NT2/D1 (cell line): ENCODE results near the gene CIC.

Experiments
- DNase-seq: peaks from one replicate; pipeline ENCODE4 v3.0.0-alpha.2; 2011; ENCODE audit warnings: low read depth, low spot score
- H3K27me3 ChIP-seq: 2 replicates; pipeline ENCODE4 v1.6.0; 2011; ENCODE audit warnings: mild to moderate bottlenecking; ENCODE audit not compliant: insufficient read length, insufficient read depth
- H3K36me3 ChIP-seq: 2 replicates; pipeline ENCODE4 v1.6.1; 2011; ENCODE audit warnings: mild to moderate bottlenecking, low read length, mixed read lengths; ENCODE audit not compliant: insufficient read depth, insufficient read length
- H3K4me1 ChIP-seq: 2 replicates; pipeline ENCODE4 v1.5.1; 2011; ENCODE audit not compliant: insufficient read depth, insufficient read length
- H3K4me3 ChIP-seq: 2 replicates; pipeline ENCODE4 v1.5.1; 2011; ENCODE audit warnings: low read depth; ENCODE audit not compliant: insufficient read length
- H3K9ac ChIP-seq: 2 replicates; pipeline ENCODE4 v1.6.0; 2011; ENCODE audit warnings: low read depth; ENCODE audit not compliant: insufficient read length
- H3K9me3 ChIP-seq: 2 replicates; pipeline ENCODE4 v1.5.1; 2011; ENCODE audit warnings: mild to moderate bottlenecking, low read length; ENCODE audit not compliant: insufficient read depth
- SUZ12 ChIP-seq: IDR thresholded peaks from 2 replicates; pipeline ENCODE4 v1.6.1; 2011; ENCODE audit not compliant: insufficient read length, insufficient read depth; ENCODE audit errors: extremely low read depth
- YY1 ChIP-seq: IDR thresholded peaks from 2 replicates; pipeline ENCODE4 v1.6.1; 2011; ENCODE audit not compliant: insufficient read length, insufficient read depth
- ZNF274 ChIP-seq: IDR thresholded peaks from 2 replicates; pipeline ENCODE4 v1.6.1; 2011; ENCODE audit warnings: mild to moderate bottlenecking, low read depth, low read length

Gene CIC

DNA sequence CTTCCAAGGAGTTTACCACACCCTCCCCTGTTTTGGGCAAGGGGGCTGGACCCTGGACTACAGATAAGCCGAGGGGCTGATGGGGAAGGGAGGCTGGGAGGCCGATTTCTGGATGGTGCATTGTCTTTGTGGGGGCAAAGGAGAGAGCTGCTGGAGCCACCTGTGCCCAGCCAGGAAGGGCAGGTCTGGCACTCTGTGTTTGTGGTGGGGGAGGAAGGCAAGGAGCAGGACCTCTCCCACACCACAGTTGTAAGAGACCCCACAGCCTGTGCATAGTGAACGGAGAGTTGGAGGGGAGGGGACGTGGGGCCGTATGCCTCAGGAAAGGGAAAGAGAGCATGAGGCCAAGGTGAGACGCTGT lies 16.9 kb downstream of the CIC start:
- no peak overlapping the region for H3K4me3 ChIP-seq
- TF ChIP-seq YY1 (no peak), SUZ12 (no peak), ZNF274 (no peak)
- H3K9ac ChIP-seq = peak overlapping the region; percentile 32

DNA sequence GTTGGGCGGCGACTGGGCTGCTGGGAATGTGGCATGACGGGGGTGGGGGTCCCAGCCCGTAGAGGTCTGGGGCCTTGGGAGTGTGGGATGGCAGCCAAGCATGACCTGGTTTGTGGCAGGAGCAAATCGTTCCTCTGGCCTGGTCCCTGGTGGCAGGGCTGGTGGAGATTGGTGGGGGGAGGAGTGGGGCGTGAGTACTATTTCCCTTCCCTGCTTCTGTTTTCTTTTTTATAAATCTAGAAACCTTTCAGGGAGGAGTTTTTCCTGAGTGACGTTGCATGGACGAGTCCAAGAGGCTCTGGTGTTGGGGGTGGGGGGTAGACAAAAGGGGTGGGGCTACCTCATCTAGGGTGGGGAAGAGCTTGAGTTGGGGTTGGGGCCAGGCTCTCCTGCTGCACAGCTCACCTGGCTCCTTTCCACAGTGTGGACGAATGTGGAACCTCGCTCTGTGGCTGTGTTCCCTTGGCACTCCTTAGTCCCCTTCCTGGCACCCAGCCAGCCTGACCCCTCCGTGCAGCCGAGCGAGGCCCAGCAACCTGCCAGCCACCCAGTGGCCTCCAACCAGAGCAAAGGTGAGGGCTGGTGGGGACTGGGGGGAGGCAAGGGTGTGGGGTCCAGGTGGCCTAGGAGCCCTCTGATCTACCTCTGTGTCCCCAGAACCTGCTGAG lies 17.4 kb downstream of the CIC start:
- no peak for TF ChIP-seq ZNF274
- no peak for TF ChIP-seq SUZ12
- TF ChIP-seq YY1 = no peak
- H3K27me3 ChIP-seq = no peaks in the 10 kb centered on the region
- DNase-seq = no peak
- H3K9me3 ChIP-seq = no peaks in the 10 kb centered on the region
- peaks cover 58% of the 10 kb centered on the region for H3K36me3 ChIP-seq
- H3K4me3 ChIP-seq = no peak overlapping the region
- H3K9ac ChIP-seq = peak overlapping the region; percentile 32
- peaks cover 33% of the 10 kb centered on the region for H3K4me1 ChIP-seq

More for the DNA sequence above, 16.9 kb downstream of the CIC start:
- H3K36me3 ChIP-seq = peaks cover 53% of the 10 kb centered on the region
- no peaks in the 10 kb centered on the region for H3K27me3 ChIP-seq
- peaks cover 31% of the 10 kb centered on the region for H3K4me1 ChIP-seq
- no peaks in the 10 kb centered on the region for H3K9me3 ChIP-seq
- no peak for DNase-seq

DNA sequence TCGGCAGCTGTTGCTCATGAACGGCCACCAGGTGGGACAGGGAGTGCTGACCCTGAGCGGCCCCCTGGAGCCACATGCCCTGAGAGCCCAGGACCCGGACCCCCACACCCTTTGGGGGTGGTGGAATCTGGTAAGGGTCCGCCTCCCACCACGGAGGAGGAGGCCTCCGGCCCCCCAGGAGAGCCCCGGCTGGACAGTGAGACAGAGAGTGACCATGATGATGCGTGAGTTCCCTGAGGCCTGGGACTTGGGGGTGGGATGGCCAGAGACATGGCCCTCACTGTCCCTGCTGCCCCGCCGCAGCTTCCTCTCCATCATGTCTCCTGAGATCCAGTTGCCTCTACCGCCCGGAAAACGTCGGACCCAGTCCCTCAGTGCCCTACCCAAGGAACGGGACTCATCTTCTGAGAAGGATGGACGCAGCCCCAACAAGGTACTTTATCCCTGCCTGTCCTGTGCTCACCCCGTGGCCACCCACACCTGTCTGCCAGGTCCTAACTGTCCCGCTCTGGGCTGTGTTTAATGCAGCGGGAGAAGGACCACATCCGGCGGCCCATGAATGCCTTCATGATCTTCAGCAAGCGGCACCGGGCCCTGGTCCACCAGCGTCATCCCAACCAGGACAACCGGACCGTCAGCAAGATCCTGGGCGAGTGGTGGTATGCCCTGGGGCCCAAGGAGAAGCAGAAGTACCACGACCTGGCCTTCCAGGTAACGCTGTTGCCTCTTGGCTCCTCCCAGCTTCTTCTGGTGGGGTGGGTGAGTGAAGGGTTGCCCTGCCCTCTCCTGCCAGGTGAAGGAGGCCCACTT lies 18.2 kb downstream of the CIC start:
- Histone ChIP-seq H3K36me3 (peaks cover 65% of the 10 kb centered on the region), H3K4me1 (peaks cover 32% of the 10 kb centered on the region), H3K4me3 (no peak overlapping the region), H3K9me3 (no peaks in the 10 kb centered on the region), H3K9ac (peak overlapping the region; percentile 21), H3K27me3 (no peaks in the 10 kb centered on the region)
- TF ChIP-seq ZNF274 = no peak
- TF ChIP-seq SUZ12 = no peak
- TF ChIP-seq YY1 = no peak
- DNase-seq = no peak

DNA sequence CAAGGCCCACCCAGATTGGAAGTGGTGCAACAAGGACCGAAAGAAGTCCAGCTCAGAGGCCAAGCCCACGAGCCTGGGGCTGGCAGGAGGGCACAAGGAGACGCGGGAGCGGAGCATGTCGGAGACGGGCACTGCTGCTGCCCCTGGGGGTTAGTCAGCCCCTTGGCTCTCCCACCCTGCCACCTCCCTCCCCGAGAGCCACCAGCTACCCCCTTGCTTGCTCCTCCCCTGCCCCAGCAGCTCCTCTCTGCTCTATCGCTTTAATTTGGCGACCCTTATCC lies 18.7 kb downstream of the CIC start:
- H3K4me3 ChIP-seq = no peak overlapping the region
- H3K9me3 ChIP-seq = no peaks in the 10 kb centered on the region
- peaks cover 71% of the 10 kb centered on the region for H3K36me3 ChIP-seq
- no peak overlapping the region for H3K9ac ChIP-seq
- peaks cover 29% of the 10 kb centered on the region for H3K4me1 ChIP-seq
- TF ChIP-seq ZNF274 = no peak
- no peak for TF ChIP-seq SUZ12
- no peak for TF ChIP-seq YY1
- no peaks in the 10 kb centered on the region for H3K27me3 ChIP-seq
- no peak for DNase-seq

DNA sequence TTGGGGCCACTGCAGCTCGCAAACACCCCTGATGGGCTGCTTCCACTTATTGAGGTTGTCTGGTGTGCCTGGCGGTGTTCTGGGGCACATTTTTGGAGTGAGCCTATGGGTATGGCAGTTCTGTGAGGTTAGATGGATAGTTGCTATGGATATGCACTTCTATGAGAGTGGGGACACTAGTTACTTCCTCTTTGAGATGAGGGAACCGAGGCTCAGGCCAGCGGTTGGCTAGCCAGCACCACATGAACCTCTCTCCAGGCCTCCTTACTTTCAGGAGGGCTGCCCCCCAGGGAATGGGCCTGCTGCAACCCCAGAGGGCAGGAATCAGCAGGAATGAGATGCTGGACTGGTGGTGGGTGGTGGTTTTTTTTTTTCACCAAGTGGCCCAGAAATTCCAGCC lies 19.3 kb downstream of the CIC start:
- H3K36me3 ChIP-seq = peaks cover 77% of the 10 kb centered on the region
- H3K4me3 ChIP-seq = no peak overlapping the region
- H3K4me1 ChIP-seq = peaks cover 23% of the 10 kb centered on the region
- no peaks in the 10 kb centered on the region for H3K9me3 ChIP-seq
- no peaks in the 10 kb centered on the region for H3K27me3 ChIP-seq
- H3K9ac ChIP-seq = no peak overlapping the region
- no peak for DNase-seq
- TF ChIP-seq ZNF274 = no peak
- no peak for TF ChIP-seq YY1
- no peak for TF ChIP-seq SUZ12

DNA sequence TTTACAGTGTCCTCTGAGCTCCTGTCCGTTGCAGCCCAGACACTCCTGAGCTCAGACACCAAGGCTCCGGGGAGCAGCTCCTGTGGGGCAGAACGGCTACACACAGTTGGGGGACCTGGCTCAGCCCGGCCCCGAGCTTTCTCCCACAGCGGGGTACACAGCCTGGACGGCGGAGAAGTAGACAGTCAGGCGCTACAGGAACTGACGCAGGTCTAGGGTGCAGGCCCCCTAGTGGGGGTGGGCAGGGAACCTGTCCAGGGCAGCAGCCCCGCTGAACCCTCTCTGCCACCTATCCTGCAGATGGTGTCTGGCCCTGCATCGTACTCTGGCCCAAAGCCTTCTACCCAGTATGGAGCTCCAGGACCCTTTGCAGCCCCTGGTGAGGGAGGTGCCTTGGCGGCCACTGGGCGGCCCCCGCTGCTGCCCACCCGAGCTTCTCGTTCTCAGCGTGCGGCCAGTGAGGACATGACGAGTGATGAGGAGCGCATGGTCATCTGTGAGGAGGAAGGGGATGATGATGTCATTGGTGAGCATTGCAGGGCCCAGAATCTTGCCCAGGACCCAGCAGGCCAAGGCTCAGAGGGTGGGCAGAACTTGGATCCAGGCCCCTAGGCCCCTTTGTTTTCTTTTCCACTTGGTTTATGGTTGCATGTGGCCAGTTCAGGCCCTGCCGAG lies 20.0 kb downstream of the CIC start:
- Histone ChIP-seq H3K27me3 (no peaks in the 10 kb centered on the region), H3K36me3 (peaks cover 83% of the 10 kb centered on the region), H3K4me1 (peaks cover 22% of the 10 kb centered on the region), H3K9ac (no peak overlapping the region), H3K9me3 (no peaks in the 10 kb centered on the region), H3K4me3 (no peak overlapping the region)
- no peak for DNase-seq
- TF ChIP-seq ZNF274 = no peak
- TF ChIP-seq SUZ12 = no peak
- TF ChIP-seq YY1 = no peak

DNA sequence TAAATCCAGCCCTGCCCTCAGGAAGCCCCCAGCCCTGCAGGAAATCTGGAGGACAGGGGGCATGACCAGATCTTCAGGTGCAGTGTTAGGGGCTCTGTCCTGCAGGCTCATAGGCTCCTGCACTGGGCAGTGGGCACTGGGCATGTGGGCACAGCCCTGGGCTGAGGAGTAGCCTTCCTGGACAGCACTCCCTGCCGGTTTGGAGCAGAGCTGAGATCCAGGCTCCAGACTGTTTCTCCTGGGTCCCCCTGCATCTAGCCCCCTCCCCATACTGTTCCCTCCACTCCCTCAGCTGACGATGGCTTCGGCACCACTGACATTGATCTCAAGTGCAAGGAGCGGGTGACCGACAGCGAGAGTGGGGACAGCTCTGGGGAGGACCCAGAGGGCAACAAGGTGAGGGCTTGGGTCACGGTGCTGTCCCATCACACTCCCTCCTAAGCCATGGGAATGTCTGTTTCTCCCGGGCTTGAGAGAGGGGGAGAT lies 20.5 kb downstream of the CIC start:
- DNase-seq = no peak
- Histone ChIP-seq H3K9ac (peak overlapping the region; percentile 1), H3K9me3 (no peaks in the 10 kb centered on the region), H3K4me3 (no peak overlapping the region), H3K4me1 (peaks cover 22% of the 10 kb centered on the region), H3K36me3 (peaks cover 89% of the 10 kb centered on the region), H3K27me3 (no peaks in the 10 kb centered on the region)
- TF ChIP-seq SUZ12 (no peak), ZNF274 (no peak), YY1 (no peak)
